Retina (tissue), 1 donor: ENCODE measurements around the gene RNF150.
"Not testable (repeated sequence)": the region's sequence is repeated elsewhere in the genome, so short reads cannot be mapped to it uniquely, and the experiment has no call there.

Experiments
- DNase-seq: peaks from one replicate; pipeline ENCODE4 v3.0.0-alpha.2; 2016

RNF150 gene

DNA sequence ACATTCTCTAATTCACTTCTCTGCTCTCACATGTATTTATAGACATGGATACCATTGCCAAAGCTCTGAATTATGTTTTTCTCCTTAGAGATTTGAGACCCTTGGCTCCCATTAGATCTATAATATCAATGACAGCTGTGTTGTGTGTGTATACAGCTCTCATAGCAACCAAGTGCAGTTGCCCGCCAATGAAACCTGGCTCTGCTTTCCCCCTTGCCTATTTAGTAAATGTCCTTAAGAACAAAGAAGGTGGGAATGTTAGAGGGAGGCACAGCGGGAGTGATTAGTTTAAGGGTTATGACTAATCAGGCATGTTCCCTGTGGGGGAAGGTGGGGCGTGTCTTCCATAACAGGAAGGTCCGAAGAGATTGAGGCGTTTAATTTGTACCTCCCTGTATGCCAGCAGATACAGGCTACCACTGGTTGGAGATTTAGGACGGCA, 276.6 kb downstream of the RNF150 start:
- DNase-seq = peak; percentile 37

DNA sequence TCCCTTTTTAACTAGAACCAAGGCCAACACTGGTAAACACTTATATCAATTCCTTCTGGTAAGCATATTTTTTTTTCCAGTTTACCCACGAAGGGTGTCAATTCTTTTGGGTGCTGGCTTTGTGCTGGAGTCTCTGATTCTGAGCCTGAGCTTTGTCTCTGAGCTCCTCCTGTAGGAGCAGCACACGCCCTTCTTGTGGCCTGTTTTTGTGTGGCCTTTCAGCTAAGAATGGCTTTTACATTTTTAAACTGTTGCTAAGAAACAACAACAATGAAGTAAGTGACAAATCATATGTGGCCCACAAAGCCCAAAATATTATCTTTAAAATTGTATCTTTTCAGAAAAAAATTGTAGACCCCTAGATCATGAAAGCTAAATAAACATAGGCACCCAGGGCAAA, 279.1 kb downstream of the RNF150 start:
- no peak for DNase-seq

- DNase-seq = no peak
Measured at GRCh38 chr4:140851804-140852203, 281.5 kb downstream of the RNF150 start.

DNA sequence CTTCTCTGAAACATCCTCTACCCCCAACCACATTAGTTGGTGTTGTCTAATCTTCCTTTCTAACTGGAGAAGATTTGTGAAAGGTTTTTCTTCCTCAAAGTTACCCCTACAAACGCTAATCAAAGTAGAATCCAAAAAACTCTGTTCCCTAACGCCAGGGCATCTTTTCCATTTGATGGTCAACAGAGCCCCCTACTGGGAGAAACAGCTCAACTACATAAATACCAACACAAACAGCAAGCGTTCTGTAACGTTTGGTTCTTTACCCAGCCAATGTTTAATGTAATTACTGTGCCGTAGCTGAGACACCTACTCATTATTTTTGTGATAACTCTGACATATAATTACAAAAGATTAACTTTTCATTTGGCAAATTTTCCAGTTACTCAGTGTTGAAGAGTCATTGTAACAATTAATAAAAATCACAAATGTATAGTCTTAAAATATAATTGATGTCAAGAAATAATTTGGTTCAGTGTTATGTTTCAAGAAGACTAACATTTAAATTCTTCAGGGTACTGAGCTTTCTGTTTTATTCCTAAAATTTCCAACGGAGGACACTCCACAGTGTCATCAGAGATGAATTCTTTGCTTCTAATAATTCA, 282.1 kb downstream of the RNF150 start:
- DNase-seq = peak; percentile 73

GRCh38 chr4:140849526-140849925, 283.7 kb downstream of the RNF150 start:
- DNase-seq = no peak

GRCh38 chr4:140846736-140847135, 286.5 kb downstream of the RNF150 start:
- DNase-seq = no peak

DNA sequence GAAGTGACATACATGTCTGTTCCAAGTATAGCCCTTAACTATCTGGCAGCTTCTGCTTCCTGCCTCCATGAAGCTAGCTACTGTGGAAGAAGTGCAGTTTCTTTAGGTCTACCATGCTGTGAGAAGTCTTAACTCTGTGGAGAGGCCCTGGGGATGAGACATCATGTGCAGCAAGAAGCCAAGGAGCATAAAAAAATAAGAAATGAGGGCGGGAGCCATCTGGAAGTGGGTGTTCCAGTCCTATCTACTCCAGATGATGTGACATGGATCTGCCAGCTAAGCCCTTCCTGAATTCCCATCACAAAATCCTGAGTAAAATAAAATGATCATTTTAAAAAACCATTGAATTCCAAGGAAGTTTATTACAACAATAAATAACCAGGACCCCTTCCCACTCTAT, 289.2 kb downstream of the RNF150 start:
- DNase-seq = no peak

DNA sequence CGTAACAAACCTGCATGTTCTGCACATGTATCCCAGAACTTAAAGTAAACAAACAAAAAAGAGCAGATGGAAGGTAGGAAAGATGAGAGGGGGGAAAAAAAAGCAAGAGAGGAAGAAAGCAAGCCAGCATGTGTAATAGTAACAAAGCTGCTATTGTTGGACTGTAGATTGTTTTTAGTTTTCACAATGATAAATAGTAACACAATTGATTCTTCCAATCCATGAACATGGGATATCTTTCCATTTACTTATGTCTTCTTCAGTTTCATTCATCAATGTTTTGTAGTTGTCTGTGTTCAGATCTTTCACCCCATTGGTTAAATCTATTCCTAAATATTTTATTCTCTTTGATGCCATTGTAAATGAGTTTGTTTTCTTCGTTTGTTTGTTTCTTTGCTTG, 292.1 kb downstream of the RNF150 start:
- DNase-seq = no peak

DNA sequence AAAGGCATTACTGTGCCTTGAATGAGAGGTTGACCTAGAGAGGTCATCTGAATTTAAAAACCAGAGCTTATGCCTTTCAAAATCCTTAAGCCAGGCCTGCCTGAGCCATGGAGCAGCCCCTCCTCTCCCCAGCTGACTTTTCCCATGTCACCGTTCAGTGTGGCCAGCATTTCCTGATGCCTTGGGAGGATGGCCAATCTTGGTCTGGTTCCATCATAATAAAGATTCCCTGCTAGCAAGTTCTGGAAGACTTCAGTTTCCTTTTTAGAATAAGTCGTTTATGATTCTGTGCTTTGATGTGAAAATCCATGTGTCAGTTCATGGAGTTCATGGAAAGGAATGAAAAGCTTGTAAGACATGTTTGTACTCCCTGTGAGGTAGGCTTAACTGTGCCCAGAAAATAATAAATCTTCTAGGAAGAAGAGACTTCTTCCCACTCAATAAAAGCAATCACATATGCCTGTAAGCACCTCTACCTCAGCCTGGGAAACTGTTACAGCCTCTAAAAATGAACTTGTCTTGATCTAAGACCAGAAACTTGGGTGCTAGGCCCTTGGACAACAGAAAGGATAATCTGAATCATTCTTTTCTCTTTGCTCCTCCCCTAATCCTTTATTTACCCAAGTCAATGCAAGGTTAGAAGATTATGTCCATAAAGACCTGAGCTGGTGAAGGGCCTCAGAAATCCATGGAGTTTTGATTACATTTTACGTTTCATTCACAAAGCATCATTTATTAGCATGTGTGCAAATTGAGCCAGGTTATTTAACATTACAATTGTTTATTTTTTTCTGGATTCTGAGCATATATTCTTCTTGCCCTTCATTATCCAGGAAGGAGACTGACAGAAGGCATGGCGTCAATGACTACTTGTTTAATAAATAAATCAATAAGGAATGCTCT, 293.1 kb downstream of the RNF150 start:
- no peak for DNase-seq

DNA sequence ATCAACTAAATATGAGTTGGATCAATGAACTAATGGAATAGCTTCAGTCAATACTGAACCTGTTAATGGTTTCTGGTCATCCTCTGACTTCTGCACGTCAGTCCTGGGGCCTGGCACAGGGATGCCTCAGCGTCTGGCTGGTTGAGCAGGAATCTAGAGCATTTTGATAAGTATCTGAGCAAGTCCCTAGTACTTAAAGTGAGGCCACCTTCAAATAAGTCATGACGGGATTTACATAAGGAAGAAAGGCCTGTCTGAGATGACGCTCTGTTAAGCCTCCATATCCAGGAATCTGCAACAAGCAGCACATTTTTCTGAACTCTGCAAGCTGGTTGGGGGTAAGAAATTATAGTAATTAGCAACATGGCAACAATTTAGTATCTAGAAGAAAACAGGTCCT, 293.9 kb downstream of the RNF150 start:
- DNase-seq = no peak

DNA sequence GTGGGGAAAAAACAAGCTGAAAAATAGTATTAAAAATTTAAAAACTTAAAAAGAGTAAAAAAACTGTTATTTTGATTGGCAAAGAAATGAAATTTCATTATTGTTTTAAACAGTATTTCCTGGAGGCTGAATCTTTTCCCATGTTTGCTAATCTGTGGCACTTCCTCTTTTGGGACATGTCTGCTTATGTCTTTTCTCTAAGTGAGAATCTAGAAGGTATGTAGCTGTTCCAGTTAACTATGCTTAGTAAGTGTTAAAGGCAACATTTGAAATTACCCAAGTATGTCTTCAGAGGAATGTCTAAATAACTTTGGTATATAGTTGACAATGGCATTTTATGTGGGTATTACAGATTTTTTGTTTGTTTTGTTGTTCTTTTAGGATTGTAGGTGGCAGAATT, 295.5 kb downstream of the RNF150 start:
- no peak for DNase-seq

DNA sequence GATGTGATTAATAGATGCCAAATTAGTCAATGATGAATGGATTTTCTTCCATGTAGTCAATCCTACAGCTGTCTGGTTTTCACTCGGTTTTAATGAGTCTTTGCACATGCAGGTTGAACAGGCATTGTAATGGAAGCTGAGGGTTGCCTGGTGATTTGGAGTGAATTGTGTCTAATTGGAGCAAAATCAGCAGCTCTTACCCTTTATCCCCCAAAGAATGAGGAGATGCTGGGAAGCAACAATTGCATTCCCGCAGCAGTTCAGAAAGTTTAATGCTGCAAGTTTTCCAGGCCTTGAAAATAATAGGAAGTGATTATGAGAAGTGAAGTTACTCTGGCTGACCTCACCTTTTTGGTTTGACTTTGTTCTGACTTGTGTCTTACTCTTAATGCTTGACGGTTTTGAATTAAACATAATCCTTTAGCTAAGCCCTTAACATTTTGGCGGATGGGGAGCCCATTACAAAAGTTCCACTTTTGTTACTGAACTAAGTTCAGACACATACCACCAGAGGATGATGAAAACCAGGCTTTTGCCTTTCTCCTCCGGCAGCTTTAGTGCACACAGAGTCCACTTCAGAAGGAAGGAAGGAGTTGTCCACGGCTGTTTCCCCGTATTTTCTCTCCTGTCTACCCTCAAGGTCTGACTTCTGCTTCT, 298.3 kb downstream of the RNF150 start:
- peak; percentile 49 for DNase-seq

DNA sequence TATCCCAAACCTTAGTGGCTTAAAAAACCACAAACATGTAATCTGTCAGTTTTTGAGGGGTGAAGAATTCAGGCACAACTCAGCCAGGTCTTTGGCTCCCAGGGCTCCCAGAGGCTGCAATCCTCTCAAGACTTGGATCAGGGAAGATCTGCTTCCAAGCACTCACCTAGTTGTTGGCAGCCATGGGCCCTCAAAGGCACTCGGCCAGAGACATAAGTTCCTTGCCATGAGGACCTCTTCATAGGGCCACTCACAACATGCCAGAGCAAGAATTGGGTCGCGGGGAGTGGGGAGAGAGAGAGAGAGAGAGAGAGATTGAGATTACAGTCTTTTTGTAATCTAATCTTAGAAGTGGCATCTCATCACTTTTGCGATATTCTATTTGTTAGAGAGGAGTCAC, 300.0 kb downstream of the RNF150 start:
- DNase-seq = no peak

DNA sequence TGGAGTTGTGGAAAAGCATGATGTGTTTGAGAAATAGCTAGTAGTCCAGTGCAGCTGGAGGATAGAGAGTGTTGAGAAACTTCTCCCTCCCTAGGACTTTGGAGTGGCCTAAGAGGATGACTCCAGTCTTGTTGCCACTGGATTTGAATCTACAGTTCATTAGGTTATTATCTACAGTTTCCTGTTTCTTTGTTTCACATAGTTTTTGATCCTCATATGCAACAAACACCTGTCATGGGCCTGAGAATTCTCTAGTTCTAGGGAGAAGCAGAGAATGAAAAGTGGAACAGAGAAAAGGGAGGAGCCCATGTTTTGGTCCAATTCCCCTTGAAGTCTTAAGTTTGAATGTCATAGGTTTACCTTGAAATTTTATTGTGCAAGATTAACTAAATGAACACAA, 303.4 kb downstream of the RNF150 start:
- no peak for DNase-seq

DNA sequence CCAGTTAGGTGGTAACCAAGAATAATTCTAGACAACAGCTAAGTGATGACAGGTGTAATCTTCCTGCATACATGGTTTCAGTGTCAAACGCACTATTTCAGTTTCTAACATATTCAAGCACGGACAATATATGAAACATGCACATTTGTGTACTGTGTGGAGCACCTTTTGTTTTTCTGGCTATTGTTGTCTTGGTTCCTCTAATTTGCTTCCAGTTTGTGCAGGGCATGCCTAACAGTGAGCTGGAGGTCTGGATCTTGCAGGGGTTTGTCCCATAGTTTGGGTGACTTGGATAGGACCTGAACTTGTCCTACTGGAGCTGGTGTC, 306.6 kb downstream of the RNF150 start:
- DNase-seq = no peak

GRCh38 chr4:140820520-140820919, 312.7 kb downstream of the RNF150 start:
- not testable (repeated sequence) for DNase-seq

- no peak for DNase-seq
Measured at GRCh38 chr4:140819610-140820009, 313.7 kb downstream of the RNF150 start.

- DNase-seq = no peak
Measured at GRCh38 chr4:140818433-140818832, 314.8 kb downstream of the RNF150 start.

DNA sequence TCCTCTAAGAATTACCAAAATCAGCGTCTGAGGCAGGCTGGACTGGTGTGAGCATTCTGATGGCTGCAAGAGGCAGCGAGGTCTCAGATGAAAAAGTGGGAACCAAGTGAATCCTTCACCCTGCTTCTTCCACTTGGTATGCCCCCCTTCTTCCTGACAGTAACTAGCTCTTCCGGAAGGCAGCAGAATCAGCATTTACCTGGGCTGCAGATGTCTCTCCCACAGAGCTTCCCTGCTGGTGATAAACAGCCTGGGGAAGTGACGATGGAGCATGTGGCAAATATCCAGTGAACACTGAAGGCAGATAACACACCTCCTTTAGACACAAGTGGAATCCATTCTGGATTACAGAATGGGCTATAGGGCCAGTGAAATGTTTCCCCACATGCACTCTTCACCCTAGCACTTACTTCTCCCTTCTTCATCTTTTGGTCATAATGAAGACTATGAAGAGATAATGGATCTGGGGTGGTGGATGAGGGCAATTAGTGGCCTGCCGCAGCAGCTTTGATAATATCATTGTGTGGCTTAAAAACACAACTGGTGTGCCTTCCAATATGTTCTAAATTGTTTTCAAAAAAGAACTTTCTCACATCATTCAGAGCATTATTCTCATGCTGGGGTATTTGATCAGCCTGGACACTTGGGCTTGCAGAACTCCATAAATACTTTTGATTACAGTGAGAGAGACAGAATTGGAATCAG, 316.3 kb downstream of the RNF150 start:
- no peak for DNase-seq

GRCh38 chr4:140813804-140814203, 319.5 kb downstream of the RNF150 start:
- DNase-seq = no peak

DNA sequence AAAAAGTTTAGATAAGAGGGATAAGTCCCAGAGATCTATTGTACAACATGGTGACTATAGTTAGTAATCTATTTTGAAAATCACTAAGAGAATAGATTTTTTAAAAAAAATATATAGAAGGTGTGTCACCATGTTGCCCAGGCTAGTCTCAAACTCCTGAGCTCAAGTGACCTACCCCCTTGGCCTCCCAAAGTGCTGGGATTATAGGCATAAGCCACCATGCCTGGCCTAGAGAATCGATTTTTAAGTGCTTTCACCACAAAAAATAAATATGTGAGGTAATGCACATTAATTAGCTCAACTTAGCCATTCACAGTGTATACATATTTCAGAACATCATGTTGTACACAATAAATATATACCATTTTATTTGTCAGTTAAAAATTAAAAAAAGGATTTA, 320.4 kb downstream of the RNF150 start:
- no peak for DNase-seq

- no peak for DNase-seq
Measured at GRCh38 chr4:140811429-140811828, 321.8 kb downstream of the RNF150 start.

- not testable (repeated sequence) for DNase-seq
Measured at GRCh38 chr4:140810591-140811169, 322.6 kb downstream of the RNF150 start.
